GM23338 (cell line): ENCODE data around the gene CTNNA2. TPM values are rescaled to one million over a fixed set of nuclear protein-coding genes. Genes with fewer than 3 reads are reported as not detected.
A peak's percentile ranks its signal among the peaks of the same experiment; 100 is the strongest.

Source experiments
- ATAC-seq: fragments of 200-7000 bp; cut with Tn5 transposase; 3 replicates; pipeline ENCODE4 v1.9.1; 2020
- DNase-seq: peaks from one replicate; pipeline ENCODE4 v3.0.0-alpha.2; 2015; ENCODE audit warnings: low spot score
- H2AFZ ChIP-seq: fragments of 200-600 bp; sonication (generic); 2 replicates; pipeline ENCODE4 v1.8.0; 2016; ENCODE audit warnings: antibody characterized with exemption, mild to moderate bottlenecking, moderate library complexity
- H3F3A ChIP-seq: fragments of 200-600 bp; sonication (generic); replicated peaks from 2 replicates; pipeline ENCODE4 v1.8.0; 2017; ENCODE audit warnings: antibody characterized with exemption, mixed run types, low read depth
- H3K27ac ChIP-seq: fragments of 200-600 bp; sonication (generic); 2 replicates; pipeline ENCODE4 v1.6.1; 2016; ENCODE audit warnings: low read depth
- H3K27me3 ChIP-seq: fragments of 200-600 bp; sonication (generic); 2 replicates; pipeline ENCODE4 v1.8.0; 2016; ENCODE audit warnings: mild to moderate bottlenecking, mixed run types, moderate library complexity; ENCODE audit not compliant: insufficient read depth
- H3K36me3 ChIP-seq: fragments of 200-600 bp; sonication (generic); 2 replicates; pipeline ENCODE4 v1.8.0; 2016; ENCODE audit warnings: mild to moderate bottlenecking; ENCODE audit not compliant: insufficient read depth
- H3K4me1 ChIP-seq: fragments of 200-600 bp; sonication (generic); 2 replicates; pipeline ENCODE4 v1.8.0; 2016; ENCODE audit warnings: mild to moderate bottlenecking, moderate library complexity; ENCODE audit not compliant: insufficient read depth
- H3K4me2 ChIP-seq: fragments of 200-600 bp; sonication (generic); 2 replicates; pipeline ENCODE4 v1.7.1; 2017; ENCODE audit warnings: mixed run types
- H3K4me3 ChIP-seq: fragments of 200-600 bp; sonication (generic); 2 replicates; pipeline ENCODE4 v1.6.1; 2016; ENCODE audit warnings: mixed run types
- H3K79me2 ChIP-seq: fragments of 200-600 bp; sonication (generic); replicated peaks from 2 replicates; pipeline ENCODE4 v1.8.0; 2017; ENCODE audit warnings: mild to moderate bottlenecking; ENCODE audit not compliant: insufficient read depth
- H3K9me2 ChIP-seq: fragments of 200-600 bp; sonication (generic); 2 replicates; pipeline ENCODE4 v1.8.0; 2017; ENCODE audit not compliant: insufficient read depth
- H4K20me1 ChIP-seq: fragments of 200-600 bp; sonication (generic); replicated peaks from 2 replicates; pipeline ENCODE4 v1.8.0; 2017; ENCODE audit warnings: mild to moderate bottlenecking; ENCODE audit not compliant: insufficient read depth
- H3K27ac Mint-ChIP-seq: 2 replicates; pipeline ENCODE4 v1.8.0; 2020; ENCODE audit warnings: inconsistent platforms, mild to moderate bottlenecking, moderate library complexity, mixed read lengths
- H3K27me3 Mint-ChIP-seq: 3 replicates; pipeline ENCODE4 v1.8.0; 2022; ENCODE audit warnings: low read depth, mild to moderate bottlenecking, moderate library complexity, mixed read lengths, inconsistent platforms; ENCODE audit not compliant: insufficient read depth, poor library complexity
- H3K36me3 Mint-ChIP-seq: 3 replicates; pipeline ENCODE4 v1.8.0; 2021; ENCODE audit warnings: low read depth, mild to moderate bottlenecking, inconsistent platforms, moderate library complexity, mixed read lengths
- H3K4me1 Mint-ChIP-seq: 3 replicates; pipeline ENCODE4 v1.8.0; 2020; ENCODE audit warnings: mild to moderate bottlenecking, inconsistent platforms, mixed read lengths
- H3K4me3 Mint-ChIP-seq: 3 replicates; pipeline ENCODE4 v1.8.0; 2021; ENCODE audit warnings: moderate library complexity, mild to moderate bottlenecking, inconsistent platforms, mixed read lengths
- H3K9me3 Mint-ChIP-seq: 3 replicates; pipeline ENCODE4 v1.8.0; 2020; ENCODE audit warnings: moderate library complexity, mild to moderate bottlenecking, inconsistent platforms, mixed read lengths
- CREB1 ChIP-seq: fragments of 250-450 bp; sonication (Bioruptor Pico); IDR thresholded peaks from 2 replicates; pipeline ENCODE4 v1.5.0; 2020; ENCODE audit warnings: low read depth, mild to moderate bottlenecking, moderate library complexity
- JUNB ChIP-seq: IDR thresholded peaks from one replicate; pipeline ENCODE4 v1.6.1; 2016; ENCODE audit warnings: antibody characterized with exemption; ENCODE audit not compliant: unreplicated experiment
- NANOG ChIP-seq: IDR thresholded peaks from 2 replicates; pipeline ENCODE4 v1.6.1; 2016; ENCODE audit warnings: antibody characterized with exemption, borderline replicate concordance
- polyA plus RNA-seq: library from polyadenylated mRNA; unstranded; fragments of >200 nt; fragmentation: Nextera tagmentation; extraction: Ambion mirVana; gene quantifications from 2 replicates; pipeline ENCODE4 v1.2.1, GENCODE V29; 2016
- total RNA-seq: library from RNA; depleted of rRNA; stranded (reverse); fragments of >200 nt; shearing (Covaris generic); gene quantifications from 2 replicates; pipeline ENCODE4 v1.2.3, GENCODE V29; 2014
- TF ChIP-seq, protein P1 (sequence below): fragments of 250-450 bp; sonication (Bioruptor Pico); IDR thresholded peaks from 2 replicates; pipeline ENCODE4 v1.5.0; 2020; ENCODE audit warnings: mild to moderate bottlenecking, moderate library complexity

Gene CTNNA2
- total and polyA plus RNA-seq, 2 experiments from 2014 or later, result 6.4 to 15.6 TPM

DNA sequence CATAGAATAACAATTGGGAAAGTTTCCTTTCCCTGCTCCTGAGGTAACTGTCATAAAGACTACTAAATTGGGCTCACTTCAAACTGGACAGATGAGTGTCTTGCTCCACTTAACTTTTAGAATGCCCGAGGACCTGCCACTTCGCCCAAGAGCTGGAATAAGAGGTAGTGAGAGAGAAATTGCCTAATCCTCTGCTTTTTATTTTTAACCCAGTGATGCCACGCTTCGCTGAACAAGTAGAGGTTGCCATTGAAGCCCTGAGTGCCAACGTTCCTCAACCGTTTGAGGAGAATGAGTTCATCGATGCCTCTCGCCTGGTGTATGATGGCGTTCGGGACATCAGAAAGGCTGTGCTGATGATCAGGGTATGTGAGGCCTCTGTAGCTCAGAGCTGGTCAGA, 1061.1 kb downstream of the CTNNA2 start:
- Histone ChIP-seq H3K27me3 (no peaks in the 10 kb centered on the region), H3K9me2 (no peaks in the 10 kb centered on the region), H3K79me2 (no peaks in the 10 kb centered on the region), H3F3A (no peaks in the 10 kb centered on the region), H3K4me1 (no peaks in the 10 kb centered on the region), H4K20me1 (no peaks in the 10 kb centered on the region), H3K36me3 (no peaks in the 10 kb centered on the region), H3K4me3 (no peak overlapping the region), H2AFZ (no peak overlapping the region), H3K27ac (no peak overlapping the region), H3K4me2 (no peak overlapping the region)
- no peak for TF ChIP-seq JUNB
- TF ChIP-seq, protein P1, sequence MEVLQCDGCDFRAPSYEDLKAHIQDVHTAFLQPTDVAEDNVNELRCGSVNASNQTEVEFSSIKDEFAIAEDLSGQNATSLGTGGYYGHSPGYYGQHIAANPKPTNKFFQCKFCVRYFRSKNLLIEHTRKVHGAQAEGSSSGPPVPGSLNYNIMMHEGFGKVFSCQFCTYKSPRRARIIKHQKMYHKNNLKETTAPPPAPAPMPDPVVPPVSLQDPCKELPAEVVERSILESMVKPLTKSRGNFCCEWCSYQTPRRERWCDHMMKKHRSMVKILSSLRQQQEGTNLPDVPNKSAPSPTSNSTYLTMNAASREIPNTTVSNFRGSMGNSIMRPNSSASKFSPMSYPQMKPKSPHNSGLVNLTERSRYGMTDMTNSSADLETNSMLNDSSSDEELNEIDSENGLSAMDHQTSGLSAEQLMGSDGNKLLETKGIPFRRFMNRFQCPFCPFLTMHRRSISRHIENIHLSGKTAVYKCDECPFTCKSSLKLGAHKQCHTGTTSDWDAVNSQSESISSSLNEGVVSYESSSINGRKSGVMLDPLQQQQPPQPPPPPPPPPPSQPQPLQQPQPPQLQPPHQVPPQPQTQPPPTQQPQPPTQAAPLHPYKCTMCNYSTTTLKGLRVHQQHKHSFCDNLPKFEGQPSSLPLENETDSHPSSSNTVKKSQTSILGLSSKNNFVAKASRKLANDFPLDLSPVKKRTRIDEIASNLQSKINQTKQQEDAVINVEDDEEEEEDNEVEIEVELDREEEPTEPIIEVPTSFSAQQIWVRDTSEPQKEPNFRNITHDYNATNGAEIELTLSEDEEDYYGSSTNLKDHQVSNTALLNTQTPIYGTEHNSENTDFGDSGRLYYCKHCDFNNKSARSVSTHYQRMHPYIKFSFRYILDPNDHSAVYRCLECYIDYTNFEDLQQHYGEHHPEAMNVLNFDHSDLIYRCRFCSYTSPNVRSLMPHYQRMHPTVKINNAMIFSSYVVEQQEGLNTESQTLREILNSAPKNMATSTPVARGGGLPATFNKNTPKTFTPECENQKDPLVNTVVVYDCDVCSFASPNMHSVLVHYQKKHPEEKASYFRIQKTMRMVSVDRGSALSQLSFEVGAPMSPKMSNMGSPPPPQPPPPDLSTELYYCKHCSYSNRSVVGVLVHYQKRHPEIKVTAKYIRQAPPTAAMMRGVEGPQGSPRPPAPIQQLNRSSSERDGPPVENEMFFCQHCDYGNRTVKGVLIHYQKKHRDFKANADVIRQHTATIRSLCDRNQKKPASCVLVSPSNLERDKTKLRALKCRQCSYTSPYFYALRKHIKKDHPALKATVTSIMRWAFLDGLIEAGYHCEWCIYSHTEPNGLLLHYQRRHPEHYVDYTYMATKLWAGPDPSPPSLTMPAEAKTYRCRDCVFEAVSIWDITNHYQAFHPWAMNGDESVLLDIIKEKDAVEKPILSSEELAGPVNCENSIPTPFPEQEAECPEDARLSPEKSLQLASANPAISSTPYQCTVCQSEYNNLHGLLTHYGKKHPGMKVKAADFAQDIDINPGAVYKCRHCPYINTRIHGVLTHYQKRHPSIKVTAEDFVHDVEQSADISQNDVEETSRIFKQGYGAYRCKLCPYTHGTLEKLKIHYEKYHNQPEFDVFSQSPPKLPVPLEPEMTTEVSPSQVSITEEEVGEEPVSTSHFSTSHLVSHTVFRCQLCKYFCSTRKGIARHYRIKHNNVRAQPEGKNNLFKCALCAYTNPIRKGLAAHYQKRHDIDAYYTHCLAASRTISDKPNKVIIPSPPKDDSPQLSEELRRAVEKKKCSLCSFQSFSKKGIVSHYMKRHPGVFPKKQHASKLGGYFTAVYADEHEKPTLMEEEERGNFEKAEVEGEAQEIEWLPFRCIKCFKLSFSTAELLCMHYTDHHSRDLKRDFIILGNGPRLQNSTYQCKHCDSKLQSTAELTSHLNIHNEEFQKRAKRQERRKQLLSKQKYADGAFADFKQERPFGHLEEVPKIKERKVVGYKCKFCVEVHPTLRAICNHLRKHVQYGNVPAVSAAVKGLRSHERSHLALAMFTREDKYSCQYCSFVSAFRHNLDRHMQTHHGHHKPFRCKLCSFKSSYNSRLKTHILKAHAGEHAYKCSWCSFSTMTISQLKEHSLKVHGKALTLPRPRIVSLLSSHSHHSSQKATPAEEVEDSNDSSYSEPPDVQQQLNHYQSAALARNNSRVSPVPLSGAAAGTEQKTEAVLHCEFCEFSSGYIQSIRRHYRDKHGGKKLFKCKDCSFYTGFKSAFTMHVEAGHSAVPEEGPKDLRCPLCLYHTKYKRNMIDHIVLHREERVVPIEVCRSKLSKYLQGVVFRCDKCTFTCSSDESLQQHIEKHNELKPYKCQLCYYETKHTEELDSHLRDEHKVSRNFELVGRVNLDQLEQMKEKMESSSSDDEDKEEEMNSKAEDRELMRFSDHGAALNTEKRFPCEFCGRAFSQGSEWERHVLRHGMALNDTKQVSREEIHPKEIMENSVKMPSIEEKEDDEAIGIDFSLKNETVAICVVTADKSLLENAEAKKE, result no peak
- Mint-ChIP-seq H3K4me3 (no peak overlapping the region), H3K27ac (no peak overlapping the region), H3K4me1 (no peaks in the 10 kb centered on the region; the same call in 2 of the 3 replicates), H3K9me3 (no peaks in the 10 kb centered on the region), H3K36me3 (no peaks in the 10 kb centered on the region), H3K27me3 (no peaks in the 10 kb centered on the region)
- ATAC-seq (no peak), DNase-seq (no peak)

DNA sequence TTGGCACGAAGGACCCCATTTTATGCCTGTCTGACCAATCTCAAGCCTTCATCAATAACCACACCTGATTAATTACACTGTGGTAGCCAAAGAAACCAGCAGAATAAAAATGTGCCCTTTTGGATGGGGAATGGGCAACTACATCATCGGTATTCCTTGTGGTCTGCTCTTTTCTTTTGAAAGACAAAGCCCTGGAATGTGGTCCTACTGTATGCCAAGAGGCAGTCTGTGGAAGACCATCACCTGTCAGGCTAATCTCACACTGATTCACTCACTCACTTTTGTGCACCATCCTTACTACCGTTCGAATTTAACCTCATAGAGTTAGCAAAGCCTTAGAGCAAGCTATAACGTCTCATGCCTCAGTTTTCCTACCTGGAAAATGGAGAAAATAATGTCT, 1066.9 kb downstream of the CTNNA2 start:
- H3K27ac ChIP-seq, result no peak overlapping the region
- Mint-ChIP-seq H3K27me3 (no peaks in the 10 kb centered on the region), H3K4me1 (peaks cover 11% of the 10 kb centered on the region), H3K27ac (no peak overlapping the region), H3K36me3 (no peaks in the 10 kb centered on the region), H3K4me3 (no peak overlapping the region), H3K9me3 (no peaks in the 10 kb centered on the region)
- no peak overlapping the region for H3K4me2 ChIP-seq
- H3K79me2 ChIP-seq, result no peaks in the 10 kb centered on the region
- H3K36me3 ChIP-seq, result no peaks in the 10 kb centered on the region
- DNase-seq, result peak; percentile 67
- TF ChIP-seq CREB1 (CRISPR knock-in tag) (no peak), NANOG (no peak)
- H4K20me1 ChIP-seq, result no peaks in the 10 kb centered on the region
- H3K4me1 ChIP-seq, result 0 out of 2 replicates have a peak, but pooled peaks cover 3% of the 10 kb centered on the region
- H2AFZ ChIP-seq, result no peak overlapping the region
- H3K9me2 ChIP-seq, result no peaks in the 10 kb centered on the region
- H3F3A ChIP-seq, result no peaks in the 10 kb centered on the region
- H3K4me3 ChIP-seq, result no peak overlapping the region
- no peaks in the 10 kb centered on the region for H3K27me3 ChIP-seq
- ATAC-seq, result peak; percentile 91
